GM21723 (cell line): ENCODE data around the gene SIRT5.

Source experiments
- ATAC-seq: cut with Tn5 transposase; IDR thresholded peaks from one replicate; pipeline ENCODE4 v1.9.1; 2021; ENCODE audit warnings: mild to moderate bottlenecking, moderate library complexity; ENCODE audit not compliant: unreplicated experiment

SIRT5 gene

GRCh38 chr6:13574571-13575376 is at the start of gene SIRT5:
Gene SIRT5, plus strand, starts transcription at chr6:13574601. Its CDS starts 9,510 bp downstream, at chr6:13584111.
- ATAC-seq, result peak; percentile 73

GRCh38 chr6:13524801-13525508 is 49.4 kb upstream of the SIRT5 start:
- ATAC-seq, result no peak

DNA sequence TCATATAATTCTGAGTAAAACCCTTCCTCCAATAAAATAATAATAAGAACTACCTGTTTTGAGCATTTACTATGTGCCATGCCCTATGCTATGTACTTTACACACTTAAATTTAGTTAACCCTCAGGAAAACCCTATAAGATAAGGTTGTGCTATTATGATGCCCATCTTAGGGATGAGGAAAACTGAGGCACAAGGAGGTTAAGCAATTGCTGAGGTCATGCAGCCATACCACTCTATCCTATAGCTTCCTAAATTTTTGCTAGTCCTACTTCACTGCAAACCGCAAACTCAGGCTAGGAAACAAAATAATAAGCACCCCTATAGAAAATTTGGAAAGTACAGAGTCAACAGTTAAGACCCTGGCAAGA is 48.1 kb upstream of the SIRT5 start:
- no peak for ATAC-seq

DNA sequence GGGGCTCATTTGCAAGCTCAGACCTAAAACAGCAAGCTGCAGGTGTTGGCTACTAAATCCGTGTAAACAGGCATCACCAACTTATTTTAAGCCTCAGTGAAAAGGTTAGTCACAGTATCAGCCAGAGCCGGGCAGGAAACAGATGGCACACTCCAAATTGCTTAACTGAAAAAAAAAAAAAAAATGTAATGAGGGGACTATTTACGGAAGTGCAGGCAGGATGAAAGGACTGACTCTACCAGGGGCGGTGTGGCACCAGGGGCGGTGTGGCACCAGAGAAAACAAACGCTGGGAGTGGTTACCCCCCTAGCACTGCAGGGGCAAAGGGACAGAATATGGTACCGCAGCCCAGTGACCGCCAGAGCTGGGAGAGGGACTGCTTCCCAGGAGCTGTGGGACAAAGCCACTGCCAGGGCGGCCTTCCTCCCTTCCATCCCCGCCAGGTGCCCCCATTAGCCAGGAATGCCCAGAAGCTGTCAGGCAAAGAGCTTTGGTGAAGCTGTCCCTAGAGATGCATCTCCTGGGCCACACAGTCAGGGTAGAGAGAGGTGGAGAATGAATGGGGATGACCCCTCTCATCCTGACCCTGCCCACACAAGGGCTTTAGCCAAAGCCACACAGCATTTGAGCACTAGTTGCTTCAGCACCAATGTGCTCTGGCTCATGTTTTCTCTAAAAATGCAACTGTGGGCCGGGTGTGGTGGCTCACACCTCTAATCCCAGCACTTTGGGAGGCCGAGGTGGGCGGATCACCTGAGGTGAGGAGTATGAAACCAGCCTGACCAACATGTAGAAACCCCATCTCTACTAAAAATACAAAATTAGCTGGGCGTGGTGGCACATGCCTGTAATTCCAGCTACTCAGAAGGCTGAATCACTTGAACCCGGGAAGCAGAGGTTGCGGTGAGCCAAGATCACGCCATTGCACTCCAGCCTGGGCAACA is 47.4 kb upstream of the SIRT5 start:
- peak; percentile 82 for ATAC-seq

DNA sequence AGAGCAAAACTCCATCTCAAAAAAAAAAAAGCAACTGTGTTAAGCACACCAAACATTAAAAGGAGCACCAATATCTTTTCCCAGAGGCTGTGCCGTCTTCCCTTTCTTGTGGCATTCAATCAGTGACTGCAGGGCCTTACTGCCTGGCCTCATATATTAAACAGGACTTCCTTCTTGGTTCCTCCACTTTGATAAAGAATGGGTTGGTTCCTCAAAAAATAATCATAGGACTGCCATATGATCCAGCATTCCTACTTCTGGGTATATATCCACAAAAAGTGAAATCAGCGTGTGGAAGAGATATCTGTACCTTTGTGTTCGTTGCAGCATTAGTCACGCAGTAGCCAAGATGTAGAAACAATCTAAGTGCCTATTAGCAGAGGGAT is 46.7 kb upstream of the SIRT5 start:
- ATAC-seq, result no peak

DNA sequence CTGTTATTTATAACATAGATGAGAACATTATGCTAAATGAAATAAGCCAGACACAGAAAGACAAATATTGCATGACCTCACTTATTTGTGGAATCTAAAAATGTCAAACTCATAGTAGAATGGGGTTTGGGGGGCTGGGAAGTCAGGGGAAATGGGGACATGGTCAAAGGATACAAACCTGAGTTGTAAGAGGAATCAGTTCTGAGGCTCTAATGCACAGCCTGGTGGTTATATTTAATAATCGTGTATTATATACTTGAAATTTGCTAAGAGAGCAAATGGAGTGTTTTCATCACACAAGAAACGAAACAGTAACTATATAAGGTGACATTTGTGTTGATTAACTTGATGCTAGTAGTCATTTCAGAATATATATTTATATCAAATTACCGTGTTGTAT is 46.2 kb upstream of the SIRT5 start:
- ATAC-seq, result no peak

DNA sequence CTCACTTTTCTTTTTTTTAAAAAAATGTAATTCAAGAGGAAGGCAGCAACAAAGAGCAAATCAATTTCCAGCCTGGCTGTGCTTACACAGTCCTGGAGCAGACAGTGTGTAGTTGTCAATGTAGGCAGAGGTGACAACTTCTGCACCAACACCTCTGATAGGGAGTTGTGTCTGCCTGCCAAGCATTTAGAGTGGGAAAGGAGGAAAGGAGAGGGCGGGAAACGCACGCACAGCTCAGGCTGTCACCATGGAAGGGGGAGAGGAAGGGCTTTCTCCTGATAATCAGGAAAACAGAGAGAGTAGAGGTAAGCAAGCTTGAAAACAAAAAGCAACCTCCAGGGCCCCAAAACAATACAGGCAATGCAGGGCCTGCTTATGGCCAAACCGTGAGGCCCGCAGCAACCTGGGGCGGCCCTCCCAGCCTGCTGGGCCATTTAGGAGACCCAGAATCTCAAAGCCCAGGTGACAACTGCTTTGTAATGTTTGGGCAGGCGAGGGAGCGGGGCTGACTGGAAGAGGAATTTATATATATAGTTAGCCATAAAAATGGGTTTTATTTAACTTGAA is 45.5 kb upstream of the SIRT5 start:
- ATAC-seq, result no peak

DNA sequence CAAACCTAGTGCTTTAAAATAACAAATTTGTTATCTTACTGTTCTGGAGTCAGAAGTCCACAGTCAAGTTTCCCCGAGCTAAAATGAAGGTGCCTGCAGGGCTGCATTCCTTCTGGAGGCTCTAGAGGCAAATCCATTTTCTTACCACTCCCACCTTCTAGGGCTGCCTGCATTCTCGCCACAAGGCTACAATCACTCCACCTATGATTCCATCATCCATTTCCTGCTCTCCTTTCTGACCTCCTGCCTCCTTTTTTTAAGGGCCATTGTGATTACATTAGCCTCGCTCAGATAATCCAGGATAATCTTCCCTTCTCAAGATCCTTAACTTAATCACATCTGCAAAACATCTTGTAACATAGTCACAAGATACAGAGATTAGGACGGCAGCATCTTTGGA is 42.4 kb upstream of the SIRT5 start:
- no peak for ATAC-seq

DNA sequence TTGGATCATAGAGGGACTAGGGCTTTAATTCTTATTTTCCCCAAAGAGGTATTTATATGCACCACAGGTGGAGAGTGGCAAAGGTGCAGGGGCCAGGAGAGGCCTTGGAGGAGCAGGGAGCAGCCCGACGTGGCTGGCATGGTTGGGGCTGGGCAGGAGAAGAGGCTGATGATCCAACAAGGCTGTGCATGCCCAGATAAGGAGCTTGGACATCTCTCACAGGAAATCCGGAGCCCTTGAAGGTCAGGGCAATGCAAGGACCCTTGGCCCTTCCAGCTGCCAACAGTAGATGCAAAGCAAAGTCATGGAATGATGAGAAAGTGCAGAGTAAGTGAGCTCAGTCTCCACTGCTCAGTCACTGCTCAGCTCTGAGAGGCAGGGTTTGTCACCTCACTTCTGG is 39.9 kb upstream of the SIRT5 start:
- no peak for ATAC-seq

- no peak for ATAC-seq
Measured at GRCh38 chr6:13535306-13535705, 39.1 kb upstream of the SIRT5 start.

GRCh38 chr6:13536796-13537526 is 37.4 kb upstream of the SIRT5 start:
- ATAC-seq, result no peak

- ATAC-seq, result no peak
Measured at GRCh38 chr6:13537527-13537897, 36.9 kb upstream of the SIRT5 start.

- ATAC-seq, result no peak
Measured at GRCh38 chr6:13538084-13538483, 36.3 kb upstream of the SIRT5 start.

DNA sequence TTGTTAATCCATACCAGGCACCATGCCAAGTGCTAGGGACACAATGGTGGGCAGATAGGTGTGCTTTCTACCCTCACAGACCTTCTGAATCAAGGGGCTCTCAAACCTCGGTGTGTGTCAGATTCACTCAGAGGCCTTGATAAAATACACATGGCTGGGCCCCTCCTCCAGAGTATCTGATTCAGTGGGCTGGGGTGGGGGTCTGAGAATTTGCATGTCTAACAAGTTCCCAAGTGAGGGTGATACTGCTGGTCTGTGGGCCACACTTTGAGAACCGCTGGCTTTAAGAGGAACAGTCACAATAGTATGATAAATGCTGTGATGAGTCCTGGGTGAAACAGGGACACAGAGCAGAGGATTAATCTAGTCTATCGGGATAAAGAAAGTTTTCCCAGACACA is 35.8 kb upstream of the SIRT5 start:
- ATAC-seq, result no peak

GRCh38 chr6:13539572-13539971 is 34.8 kb upstream of the SIRT5 start:
- ATAC-seq, result no peak

DNA sequence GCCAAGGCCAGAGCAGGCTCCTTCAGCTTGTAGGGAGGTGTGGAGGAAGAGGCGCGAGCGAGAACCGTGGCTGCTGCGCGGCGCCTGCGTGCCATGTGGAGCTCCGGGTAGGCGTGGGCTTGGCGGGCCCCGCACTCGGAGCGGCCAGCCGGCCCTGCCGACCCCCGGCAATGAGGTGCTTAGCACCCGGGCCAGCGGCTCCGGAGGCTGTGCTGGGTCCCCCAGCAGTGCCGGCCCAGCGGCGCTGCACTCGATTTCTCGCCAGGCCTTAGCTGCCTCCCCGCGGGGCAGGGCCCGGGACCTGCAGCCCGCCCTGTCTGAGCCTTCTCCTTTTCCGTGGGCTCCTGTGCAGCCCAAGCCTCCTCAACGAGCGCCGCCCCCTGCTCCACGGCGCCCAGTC is 32.9 kb upstream of the SIRT5 start:
- no peak for ATAC-seq

DNA sequence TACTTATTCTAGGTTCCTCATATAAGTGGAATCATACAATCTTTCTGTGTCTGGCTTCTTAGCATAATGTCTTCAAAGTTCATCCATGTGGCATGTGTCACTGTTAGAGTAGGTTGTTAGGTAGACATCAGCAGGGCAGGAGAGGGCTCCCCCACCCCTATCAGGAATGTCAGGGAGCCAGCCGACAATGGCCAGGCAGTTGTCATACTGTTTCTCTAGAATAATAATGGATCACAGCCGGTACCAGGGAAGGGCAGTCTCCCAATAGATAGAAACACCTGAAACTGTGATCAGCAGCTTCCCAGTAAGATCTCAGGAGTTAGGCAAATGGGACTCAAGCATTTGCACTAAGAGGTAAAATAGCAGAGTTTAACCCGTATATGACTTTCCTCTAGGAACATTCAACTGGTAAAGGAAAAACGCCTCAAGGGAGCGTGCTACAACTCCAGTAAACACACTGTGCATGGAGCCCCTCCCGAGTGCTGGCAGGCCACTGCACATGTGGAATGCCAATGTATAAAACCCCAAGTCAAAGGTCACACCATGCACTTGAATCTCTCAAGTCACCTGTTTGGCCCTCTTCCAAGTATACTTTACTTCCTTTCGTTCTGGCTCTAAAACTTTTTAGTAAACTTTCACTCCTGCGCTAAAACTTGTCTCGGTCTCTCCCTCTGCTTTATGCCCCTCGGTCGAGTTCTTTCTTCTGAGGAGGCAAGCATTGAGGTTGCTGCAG is 29.8 kb upstream of the SIRT5 start:
- no peak for ATAC-seq

GRCh38 chr6:13545885-13546284 is 28.5 kb upstream of the SIRT5 start:
- ATAC-seq, result no peak

DNA sequence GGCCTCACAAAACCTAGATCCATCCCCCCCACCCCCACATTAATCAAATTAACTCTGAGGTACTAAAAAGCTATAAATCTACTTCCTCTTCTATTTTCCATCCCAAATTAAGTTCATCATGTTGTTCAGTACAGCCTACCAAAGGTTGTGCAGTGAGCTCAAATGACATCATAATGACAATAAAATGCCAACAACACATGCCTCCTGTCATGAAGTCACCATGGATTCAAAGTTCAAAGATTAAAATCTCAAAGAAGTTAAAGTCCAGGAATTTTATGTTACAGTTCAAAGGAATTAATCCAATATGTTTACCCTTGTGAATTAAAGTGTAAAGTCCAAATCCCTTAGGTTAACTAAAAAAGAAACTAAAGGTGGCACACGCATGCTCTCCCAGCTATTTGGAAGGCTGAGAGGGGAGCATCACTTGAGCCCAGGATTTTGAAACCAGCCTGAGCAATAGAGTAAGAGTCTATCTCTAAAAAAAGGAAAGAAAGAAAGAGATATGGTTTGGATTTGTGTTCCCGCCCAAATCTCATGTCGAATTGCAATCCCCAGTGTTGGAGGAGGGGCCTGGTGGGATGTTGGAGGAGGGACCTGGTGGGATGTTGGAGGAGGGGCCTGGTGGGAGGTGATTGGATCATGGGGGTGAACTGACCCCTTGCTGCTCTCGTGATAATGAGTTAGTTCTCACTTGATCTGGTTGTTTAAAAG is 25.7 kb upstream of the SIRT5 start:
- no peak for ATAC-seq
